H1 (cell line): Measurements from ENCODE around the gene PEPD. TPM values are rescaled to one million over a fixed set of nuclear protein-coding genes. Genes with fewer than 3 reads are reported as not detected.

ENCODE experiments used
- CTCF ChIA-PET: fragments of 300-600 bp; sonication (Branson Sonifier 250); formaldehyde crosslinking; loops from one replicate; lab custom pipeline; 2021; ENCODE audit not compliant: partially characterized antibody; lab: Charles Lee
- POLR2A ChIA-PET: fragments of 300-600 bp; sonication (Branson Sonifier 250); formaldehyde crosslinking; loops from one replicate; lab custom pipeline; 2021; ENCODE audit warnings: inconsistent platforms; ENCODE audit not compliant: partially characterized antibody; lab: Charles Lee
- DNase-seq, 2 experiments: peaks; one replicate each; pipeline versions ENCODE4 v3.0.0 to v3.0.0-alpha.2; 2010 to 2022; ENCODE audit warnings: low spot score in 2 of 2, low read depth in 1 of 2, mixed read lengths in 1 of 2
- FAIRE-seq: peaks from 2 replicates; lab custom pipeline; 2011; peaks lifted over from hg19 to GRCh38; lab: Jason Lieb, UNC
- H2AFZ ChIP-seq: 2 replicates; pipeline ENCODE4 v1.8.1; 2012; ENCODE audit warnings: low read length, inconsistent platforms
- H2AK5ac ChIP-seq: 2 replicates; pipeline ENCODE4 v1.6.1; 2013; ENCODE audit warnings: low read depth, low read length
- H2BK120ac ChIP-seq: replicated peaks from 2 replicates; pipeline ENCODE3; 2013; ENCODE audit warnings: low read depth, low read length, inconsistent platforms
- H2BK12ac ChIP-seq: 2 replicates; pipeline ENCODE4 v1.6.1; 2013; ENCODE audit warnings: low read depth, low read length
- H2BK15ac ChIP-seq: 2 replicates; pipeline ENCODE4 v1.6.1; 2013; ENCODE audit warnings: low read length
- H2BK20ac ChIP-seq: 2 replicates; pipeline ENCODE4 v1.6.1; 2013; ENCODE audit warnings: low read length
- H2BK5ac ChIP-seq: 2 replicates; pipeline ENCODE4 v1.6.1; 2013; ENCODE audit warnings: low read depth, low read length
- H3K14ac ChIP-seq: 2 replicates; pipeline ENCODE4 v1.6.1; 2013; ENCODE audit warnings: inconsistent platforms; ENCODE audit not compliant: insufficient read length
- H3K18ac ChIP-seq: 2 replicates; pipeline ENCODE4 v1.6.1; 2013; ENCODE audit warnings: low read length; ENCODE audit errors: extremely low read depth
- H3K23ac ChIP-seq: 2 replicates; pipeline ENCODE4 v1.6.1; 2013; ENCODE audit warnings: inconsistent platforms; ENCODE audit not compliant: insufficient read length
- H3K23me2 ChIP-seq: 2 replicates; pipeline ENCODE4 v1.6.1; 2013; ENCODE audit warnings: low read depth, low read length
- H3K27ac ChIP-seq: 2 replicates; pipeline ENCODE4 v1.6.1; 2011; ENCODE audit warnings: low read depth, low read length, inconsistent platforms
- H3K27me3 ChIP-seq, 4 experiments: replicated peaks in 1 of 4; 1 replicate in 1 of 4; 2 replicates in 3 of 4; pipeline versions ENCODE4 v1.6.1 to v1.8.1; 2011 to 2013; ENCODE audit warnings: low read length in 3 of 4, mild to moderate bottlenecking in 3 of 4, inconsistent platforms in 2 of 4, mixed read lengths in 2 of 4, moderate library complexity in 1 of 4; ENCODE audit not compliant: control insufficient read depth in 3 of 4, insufficient read depth in 3 of 4; ENCODE audit errors: extremely low read depth in 1 of 4
- H3K36me3 ChIP-seq, 4 experiments: 2 replicates each; pipeline versions ENCODE4 v1.6.1 to v1.8.1; 2011 to 2013; ENCODE audit warnings: mild to moderate bottlenecking in 4 of 4, low read length in 3 of 4, moderate library complexity in 2 of 4, control low read depth in 1 of 4, inconsistent platforms in 1 of 4; ENCODE audit not compliant: insufficient read depth in 4 of 4, control insufficient read depth in 2 of 4
- H3K4ac ChIP-seq: replicated peaks from 2 replicates; pipeline ENCODE3; 2013; ENCODE audit warnings: low read length, low read depth, mixed read lengths, inconsistent platforms; ENCODE audit not compliant: insufficient read length
- H3K4me1 ChIP-seq, 4 experiments: replicated peaks in 1 of 4; 1 replicate in 1 of 4; 2 replicates in 3 of 4; pipeline versions ENCODE4 v1.6.1 to v1.8.1; 2011 to 2013; ENCODE audit warnings: low read length in 3 of 4, inconsistent platforms in 2 of 4, mixed read lengths in 1 of 4; ENCODE audit not compliant: insufficient read depth in 4 of 4, control insufficient read depth in 3 of 4
- H3K4me2 ChIP-seq, 2 experiments: 2 replicates each; pipeline versions ENCODE4 v1.6.1 to v1.8.1; 2011 to 2013; ENCODE audit warnings: low read depth in 2 of 2, low read length in 2 of 2, control low read depth in 1 of 2, inconsistent platforms in 1 of 2, mild to moderate bottlenecking in 1 of 2; ENCODE audit not compliant: insufficient read depth in 1 of 2
- H3K4me3 ChIP-seq, 4 experiments: fragments of 200-600, 300-600 bp in 1 of 4; sonication (generic), shearing (Covaris generic), sonication (Bioruptor Twin) in 1 of 4; 2 replicates each; pipeline versions ENCODE4 v1.5.1 to v1.8.1; 2011 to 2016; ENCODE audit warnings: low read length in 4 of 4, low read depth in 3 of 4, control low read depth in 2 of 4, inconsistent platforms in 2 of 4, mild to moderate bottlenecking in 2 of 4, mixed read lengths in 1 of 4, moderate library complexity in 1 of 4; ENCODE audit not compliant: insufficient read depth in 2 of 4; ENCODE audit errors: extremely low read depth in 1 of 4
- H3K56ac ChIP-seq: replicated peaks from 2 replicates; pipeline ENCODE3; 2013; ENCODE audit warnings: low read depth, mild to moderate bottlenecking, mixed read lengths, low read length, inconsistent platforms; ENCODE audit not compliant: insufficient read length
- H3K79me1 ChIP-seq: 2 replicates; pipeline ENCODE4 v1.6.1; 2013; ENCODE audit warnings: low read depth, low read length, control low read depth
- H3K79me2 ChIP-seq, 2 experiments: 2 replicates each; pipeline versions ENCODE4 v1.6.1 to v1.8.1; 2012 to 2013; ENCODE audit warnings: low read length in 2 of 2, mild to moderate bottlenecking in 2 of 2, inconsistent platforms in 1 of 2; ENCODE audit not compliant: insufficient read depth in 2 of 2, control insufficient read depth in 1 of 2
- H3K9ac ChIP-seq, 4 experiments: replicated peaks in 1 of 4; 1 replicate in 1 of 4; 2 replicates in 3 of 4; pipeline versions ENCODE4 v1.6.1 to v1.8.1; 2011 to 2013; ENCODE audit warnings: low read depth in 3 of 4, low read length in 3 of 4, control low read depth in 2 of 4, mild to moderate bottlenecking in 2 of 4, moderate library complexity in 2 of 4, inconsistent platforms in 1 of 4; ENCODE audit errors: extremely low read depth in 1 of 4
- H3K9me3 ChIP-seq, 2 experiments: 2 replicates each; pipeline versions ENCODE4 v1.6.1 to v1.8.1; 2012 to 2013; ENCODE audit warnings: mild to moderate bottlenecking in 2 of 2, moderate library complexity in 2 of 2, control low read depth in 1 of 2, inconsistent platforms in 1 of 2, low read depth in 1 of 2, low read length in 1 of 2, mixed read lengths in 1 of 2; ENCODE audit not compliant: insufficient read depth in 2 of 2
- H4K20me1 ChIP-seq, 2 experiments: replicated peaks in 1 of 2; 2 replicates each; pipeline versions ENCODE3 to v1.8.1; 2011 to 2013; ENCODE audit warnings: inconsistent platforms in 2 of 2, low read length in 2 of 2, mild to moderate bottlenecking in 1 of 2; ENCODE audit not compliant: insufficient read depth in 2 of 2, control insufficient read depth in 1 of 2
- H4K5ac ChIP-seq: 2 replicates; pipeline ENCODE4 v1.6.1; 2013; ENCODE audit warnings: low read length, low read depth, mixed read lengths, inconsistent platforms; ENCODE audit not compliant: insufficient read length
- H4K8ac ChIP-seq: 2 replicates; pipeline ENCODE4 v1.8.0; 2013; ENCODE audit warnings: mild to moderate bottlenecking, moderate library complexity, low read length, inconsistent platforms; ENCODE audit not compliant: insufficient read depth; ENCODE audit errors: extremely low read depth
- H4K91ac ChIP-seq: replicated peaks from 2 replicates; pipeline ENCODE3; 2013; ENCODE audit warnings: low read length, mixed read lengths, inconsistent platforms; ENCODE audit not compliant: insufficient read length
- BRCA1 ChIP-seq: IDR thresholded peaks from 2 replicates; pipeline ENCODE4 v1.6.1; 2012; ENCODE audit warnings: low read depth, low read length, improper control_type of control experiment
- CBX5 ChIP-seq: fragments of 300-800, 300-1000 bp; sonication (generic); IDR thresholded peaks from 2 replicates; pipeline ENCODE4 v1.7.1; 2016; ENCODE audit warnings: antibody characterized with exemption, low read length, low read depth
- E2F6 ChIP-seq: IDR thresholded peaks from 2 replicates; pipeline ENCODE4 v1.6.1; 2012; ENCODE audit warnings: inconsistent platforms
- EZH2 ChIP-seq: fragments of 200-600 bp; sonication (generic); IDR thresholded peaks from 2 replicates; pipeline ENCODE4 v1.7.1; 2012; ENCODE audit warnings: low read depth, mild to moderate bottlenecking, moderate library complexity, low read length, inconsistent platforms; ENCODE audit not compliant: severe bottlenecking
- GABPA ChIP-seq: IDR thresholded peaks from 2 replicates; pipeline ENCODE4 v1.6.1; 2011; ENCODE audit warnings: mild to moderate bottlenecking, low read length, moderate library complexity, borderline replicate concordance; ENCODE audit not compliant: insufficient read depth
- JUND ChIP-seq: IDR thresholded peaks from 2 replicates; pipeline ENCODE4 v1.6.1; 2011; ENCODE audit warnings: mild to moderate bottlenecking, improper control_type of control experiment, low read length
- PHF8 ChIP-seq: fragments of 200-600 bp; sonication (generic); conservative IDR thresholded peaks from 2 replicates; pipeline ENCODE4 v1.7.1; 2012; ENCODE audit warnings: low read depth, mild to moderate bottlenecking, inconsistent platforms, low read length, moderate library complexity
- SAP30 ChIP-seq: fragments of 300-600 bp; sonication (generic); IDR thresholded peaks from 2 replicates; pipeline ENCODE4 v1.7.1; 2012; ENCODE audit warnings: low read length, moderate library complexity, mild to moderate bottlenecking, inconsistent platforms; ENCODE audit not compliant: insufficient read depth, insufficient replicate concordance
- SIN3A ChIP-seq, 2 experiments: IDR thresholded peaks in 1 of 2; conservative IDR thresholded peaks in 1 of 2; 2 replicates each; pipeline ENCODE4 v1.6.1; 2011 to 2012; ENCODE audit warnings: low read length in 2 of 2, improper control_type of control experiment in 1 of 2, low read depth in 1 of 2, mild to moderate bottlenecking in 1 of 2
- TCF12 ChIP-seq: IDR thresholded peaks from 2 replicates; pipeline ENCODE4 v1.6.1; 2011; ENCODE audit warnings: low read depth, mild to moderate bottlenecking, low read length
- WGBS, 2 experiments: shearing (Covaris generic) in 1 of 2; methylation state at CpG; one replicate each; pipeline versions ENCODE4 v1.1.6 to v1.1.7; 2013 to 2015; ENCODE audit warnings: low lambda C conversion rate in 2 of 2, mixed read lengths in 2 of 2, inconsistent platforms in 1 of 2, low coverage in 1 of 2, missing lambda C conversion rate in 1 of 2; ENCODE audit not compliant: insufficient replicate concordance in 2 of 2, insufficient coverage in 1 of 2, insufficient read length in 1 of 2; ENCODE audit errors: extremely low coverage in 1 of 2, missing lambda C conversion rate in 1 of 2; 5-methylcytosine and 5-hydroxymethylcytosine counted together
- polyA plus RNA-seq, 7 experiments: library from polyadenylated mRNA; depleted of rRNA in 3 of 7; stranded (reverse) in 5 of 7; unstranded in 2 of 7; fragments of >200 nt in 5 of 7; fragments of 200-250 nt in 2 of 7; gene quantifications; 1 replicate in 5 of 7; 2 replicates in 1 of 7; 4 replicates in 1 of 7; pipeline versions ENCODE4 v1.2.1 to v1.2.3, GENCODE V29; 2011 to 2013; ENCODE audit warnings: missing spikeins in 2 of 7, mixed read lengths in 2 of 7
- total RNA-seq: library from RNA; stranded (reverse); fragmentation: NEBNext Ultra II Directional; extraction: Animal tissue kit (Norgen Biotek cat#: 25700); gene quantifications from 2 replicates; pipeline ENCODE4 v1.2.1, GENCODE V29; 2021

Gene PEPD
- total and polyA plus RNA-seq, 2 of the 8 experiments (the other 6 are each of a cell fraction or from before 2014, with no cell fraction given): 84.1 to 178 TPM

- CTCF ChIA-PET: interaction anchor here (0.5 to 24.5 kb wide), 36 partner anchors 9 to 371 kb away, joined by 3 to 426 read pairs (median 4); no protein-coding TSS in a partner anchor
- Histone ChIP-seq H3K79me1 (no peaks in the 10 kb centered on the region), H4K5ac (no peak overlapping the region), H2BK5ac (peak overlapping the region; percentile 68; the same call in 1 of the 2 replicates), H3K4me1 (peaks cover 0 to 6% (median 5%) of the 10 kb centered on the region in 4 experiments; a peak in 5 of 7 replicates), H3K56ac (no peak overlapping the region), H4K20me1 (peaks cover under 1 to 10% of the 10 kb centered on the region in 2 experiments), H3K14ac (no peak overlapping the region), H3K4me3 (no peak overlapping the region), H3K4ac (no peak overlapping the region), H2AFZ (no peak overlapping the region), H3K23me2 (no peaks in the 10 kb centered on the region), H3K36me3 (no peaks in the 10 kb centered on the region), H3K9me3 (no peaks in the 10 kb centered on the region), H3K23ac (no peak overlapping the region), H3K18ac (peak overlapping the region; percentile 71; the same call in 1 of the 2 replicates), H3K4me2 (no peak overlapping the region), H2BK15ac (0 out of 2 replicates have a peak overlapping the region, but pooled peaks have one; percentile 46), H3K27me3 (no peaks in the 10 kb centered on the region), H2BK20ac (no peak overlapping the region), H4K91ac (no peak overlapping the region), H2AK5ac (no peak overlapping the region; the same call in 1 of the 2 replicates), H3K79me2 (no peaks in the 10 kb centered on the region), H2BK120ac (no peak overlapping the region), H3K9ac (no peak overlapping the region), H4K8ac (peak overlapping the region; percentile 89; the same call in 1 of the 2 replicates), H3K27ac (0 out of 2 replicates have a peak overlapping the region, but pooled peaks have one; percentile 1), H2BK12ac (peak overlapping the region; percentile 56; the same call in 1 of the 2 replicates)
- WGBS, 2 experiments: 57% methylated on average over 13 of the region's 13 CpGs; no CpG with 5 or more reads in 1 of the 2 experiments
- FAIRE-seq (peak; percentile 74), DNase-seq (peak; percentile 68 to 98)
- POLR2A ChIA-PET: interaction anchor here (1.8 to 2.0 kb wide), 2 partner anchors 103 to 165 kb away, joined by 4 to 6 read pairs; no protein-coding TSS in a partner anchor
- TF ChIP-seq BRCA1: no peak
- no peak for TF ChIP-seq E2F6
- TF ChIP-seq SIN3A (conservative IDR thresholded peaks at IDR 0.05 in 1 of 2, IDR thresholded peaks at IDR 0.05 in 1 of 2; ENCODE audit: low read depth in 1 of 2, low read length in 2 of 2): peak in 1 of 2 experiments; percentile 46; a peak in 1 of 4 replicates
- TF ChIP-seq JUND: no peak
- peak; percentile 61; the same call in 1 of the 2 replicates for TF ChIP-seq GABPA
- TF ChIP-seq EZH2: no peak
- TF ChIP-seq SAP30: no peak
- no peak for TF ChIP-seq PHF8
- no peak for TF ChIP-seq CBX5
- no peak for TF ChIP-seq TCF12
Observed at GRCh38 chr19:33406521-33407139, 115.0 kb downstream of the PEPD start.
